IPS-11a (cell line): ENCODE results near the gene C1orf226.

ENCODE experiments used
- H3K4me3 ChIP-seq: one replicate; pipeline ENCODE4 v1.5.1; 2013; ENCODE audit warnings: low read depth, low read length, control low read depth

The C1orf226 gene

DNA sequence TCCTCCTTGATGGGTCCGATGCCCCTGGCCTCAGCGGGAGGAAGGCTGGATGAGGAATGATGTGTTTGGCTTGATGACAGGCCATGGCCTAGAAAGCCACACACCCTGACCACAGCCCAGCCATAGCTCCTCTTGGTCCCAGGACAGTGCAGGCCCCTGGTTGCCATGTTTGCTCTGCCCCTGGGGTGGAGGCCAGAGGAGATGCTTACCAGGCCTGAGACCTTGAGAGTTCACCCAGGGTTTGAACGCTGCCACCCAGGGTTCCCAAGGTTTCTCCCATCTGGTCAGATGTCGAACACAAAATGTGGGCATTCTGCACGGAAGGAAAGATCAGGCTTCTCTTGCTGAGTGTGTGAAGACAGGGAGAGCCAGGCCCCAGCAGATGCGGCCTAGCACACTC is 2.6 kb downstream of the C1orf226 start:
- H3K4me3 ChIP-seq: no peak overlapping the region

DNA sequence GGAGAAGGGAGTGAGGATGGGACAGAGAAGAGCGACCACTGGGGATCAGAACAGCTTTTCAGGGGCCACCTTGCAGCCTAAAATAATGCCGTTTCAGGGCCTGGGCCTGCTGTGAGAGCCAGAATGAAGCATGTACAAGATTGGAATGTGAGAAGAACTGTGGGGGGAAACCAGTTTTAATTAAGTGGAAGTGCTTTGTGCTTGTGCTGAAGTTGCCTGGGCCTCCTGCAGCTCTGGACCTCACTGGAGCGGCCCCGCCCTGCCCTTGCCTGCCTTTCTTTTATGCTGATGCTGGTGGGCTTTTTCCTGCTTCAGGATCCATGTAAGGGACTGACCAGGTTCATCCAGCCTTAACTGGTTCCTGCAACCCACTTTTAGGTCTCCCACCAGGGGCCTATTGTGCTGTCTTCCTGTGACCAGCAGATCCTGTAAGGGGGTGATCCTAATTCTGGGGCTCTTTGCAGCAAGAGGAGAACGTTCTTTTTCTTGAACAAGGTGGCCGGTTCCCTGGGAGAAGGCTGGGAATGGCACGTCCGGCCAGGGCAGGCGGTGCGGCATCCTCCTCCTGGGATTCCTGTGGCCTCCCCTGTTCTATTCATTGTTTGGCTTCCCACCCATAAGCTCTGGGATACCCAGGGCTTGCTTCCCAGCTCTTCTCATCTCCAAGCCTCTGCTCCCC is 3.2 kb downstream of the C1orf226 start:
- H3K4me3 ChIP-seq: no peak overlapping the region

- H3K4me3 ChIP-seq: no peak overlapping the region
Observed at GRCh38 chr1:162385280-162385623, 3.7 kb downstream of the C1orf226 start.

- H3K4me3 ChIP-seq: no peak overlapping the region
Observed at GRCh38 chr1:162385702-162386101, 4.2 kb downstream of the C1orf226 start.

DNA sequence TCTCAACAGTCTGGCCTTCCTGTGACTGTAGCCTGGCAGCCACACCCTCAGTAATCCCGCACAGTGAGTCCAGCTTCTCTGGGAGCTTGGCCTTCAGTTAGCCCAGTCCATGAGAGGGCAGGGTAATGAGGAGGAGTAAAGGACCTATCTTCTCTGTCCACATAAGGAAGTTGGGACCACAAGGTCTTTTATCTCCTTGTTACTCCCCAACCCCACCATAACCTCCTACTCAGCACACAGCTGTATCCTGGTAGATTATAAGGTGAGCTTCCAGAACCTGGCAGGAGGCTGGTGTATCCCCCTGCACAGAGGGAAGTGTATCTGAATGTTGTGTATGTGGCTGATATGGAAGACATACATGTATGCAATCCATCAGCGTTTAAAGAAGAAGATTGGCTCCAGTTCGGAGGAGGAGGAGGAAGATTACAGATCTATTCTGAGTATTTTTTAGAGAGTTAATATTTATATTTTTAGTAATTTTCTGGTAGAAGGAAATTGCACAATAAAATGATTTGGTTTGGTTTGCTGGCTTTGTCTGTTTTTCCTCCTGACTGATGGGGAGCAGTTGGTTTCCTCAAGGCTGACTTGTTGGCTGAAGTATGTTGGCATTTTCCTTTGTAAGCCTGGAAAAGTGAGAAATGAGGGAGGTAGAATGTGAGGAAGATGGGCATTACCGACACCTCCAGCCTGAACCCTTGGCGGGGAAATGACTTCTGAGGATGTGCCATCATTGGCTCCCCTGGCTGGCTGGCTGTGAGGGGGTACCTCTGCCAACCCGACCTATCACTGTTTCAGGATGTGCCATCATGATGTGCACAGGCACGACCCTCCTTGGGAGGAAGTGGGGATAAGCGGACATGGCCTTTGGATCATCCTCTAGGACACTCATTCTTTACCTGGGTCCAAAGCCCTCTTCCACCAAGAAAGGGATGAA is 5.0 kb downstream of the C1orf226 start:
- no peak overlapping the region for H3K4me3 ChIP-seq

DNA sequence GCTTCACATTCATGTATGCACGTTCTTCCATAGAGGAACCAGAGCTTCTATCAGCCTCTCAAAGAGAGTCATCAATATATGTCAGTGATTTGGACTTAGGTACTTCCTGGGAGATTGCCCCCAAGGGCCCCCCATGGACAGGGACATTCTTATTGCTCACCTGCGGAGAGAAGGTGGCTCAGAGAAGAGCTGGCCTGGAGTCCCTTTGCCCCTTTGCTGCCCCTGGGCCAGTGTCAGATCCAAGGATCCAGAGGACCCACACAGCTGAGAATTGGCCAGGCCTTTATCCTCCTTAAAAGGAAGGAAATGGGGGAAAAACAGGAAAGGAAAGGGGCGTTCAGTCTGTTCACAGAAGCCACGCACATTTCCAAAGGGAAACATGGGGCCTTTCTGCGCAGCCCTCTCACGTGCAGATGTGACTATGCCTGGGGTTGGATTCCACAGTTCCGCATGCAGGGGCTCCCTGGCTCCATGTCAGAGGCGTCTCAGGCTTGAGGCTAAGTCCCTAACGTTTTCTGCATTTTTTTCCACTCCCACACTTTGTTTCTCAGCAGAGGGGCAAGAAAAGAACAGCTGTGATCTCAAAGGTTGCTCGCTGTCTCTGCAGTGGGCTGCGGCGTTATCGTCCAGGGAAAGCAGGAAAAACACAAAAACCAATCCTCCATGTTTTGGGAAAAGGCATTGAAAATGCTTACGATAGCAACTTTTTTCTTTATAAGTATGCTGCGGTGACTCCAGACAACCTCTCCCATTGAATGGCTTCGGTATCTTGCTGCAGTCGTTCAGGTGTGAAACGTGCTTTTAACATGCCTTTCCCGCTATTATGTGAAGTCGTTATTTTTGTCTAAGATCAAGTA is 5.9 kb downstream of the C1orf226 start:
- no peak overlapping the region for H3K4me3 ChIP-seq

- H3K4me3 ChIP-seq: no peak overlapping the region
Observed at GRCh38 chr1:162388083-162388594, 6.6 kb downstream of the C1orf226 start.

DNA sequence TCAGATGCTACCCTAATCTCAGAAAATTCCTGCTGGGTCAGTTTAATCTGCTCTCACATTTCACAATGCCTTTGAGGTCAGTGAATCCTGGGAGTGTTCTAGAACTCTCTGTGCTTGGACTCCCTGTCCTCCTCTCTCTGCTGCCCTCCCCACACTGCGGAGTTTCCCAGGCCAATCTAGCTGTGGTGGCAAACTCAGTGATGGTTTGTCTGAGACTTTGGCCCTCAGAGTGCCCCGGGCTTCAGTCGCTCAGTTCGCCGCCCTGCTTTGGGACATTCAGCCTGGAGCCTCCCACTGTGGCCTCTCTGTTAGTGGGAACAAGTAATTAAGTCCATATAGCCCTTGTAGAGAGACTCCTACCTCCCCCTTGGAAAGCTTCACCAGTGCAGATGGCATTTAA is 7.1 kb downstream of the C1orf226 start:
- no peak overlapping the region for H3K4me3 ChIP-seq

GRCh38 chr1:162389021-162389818 is 7.7 kb downstream of the C1orf226 start:
- no peak overlapping the region for H3K4me3 ChIP-seq

- H3K4me3 ChIP-seq: no peak overlapping the region
Observed at GRCh38 chr1:162389971-162390370, 8.4 kb downstream of the C1orf226 start.

DNA sequence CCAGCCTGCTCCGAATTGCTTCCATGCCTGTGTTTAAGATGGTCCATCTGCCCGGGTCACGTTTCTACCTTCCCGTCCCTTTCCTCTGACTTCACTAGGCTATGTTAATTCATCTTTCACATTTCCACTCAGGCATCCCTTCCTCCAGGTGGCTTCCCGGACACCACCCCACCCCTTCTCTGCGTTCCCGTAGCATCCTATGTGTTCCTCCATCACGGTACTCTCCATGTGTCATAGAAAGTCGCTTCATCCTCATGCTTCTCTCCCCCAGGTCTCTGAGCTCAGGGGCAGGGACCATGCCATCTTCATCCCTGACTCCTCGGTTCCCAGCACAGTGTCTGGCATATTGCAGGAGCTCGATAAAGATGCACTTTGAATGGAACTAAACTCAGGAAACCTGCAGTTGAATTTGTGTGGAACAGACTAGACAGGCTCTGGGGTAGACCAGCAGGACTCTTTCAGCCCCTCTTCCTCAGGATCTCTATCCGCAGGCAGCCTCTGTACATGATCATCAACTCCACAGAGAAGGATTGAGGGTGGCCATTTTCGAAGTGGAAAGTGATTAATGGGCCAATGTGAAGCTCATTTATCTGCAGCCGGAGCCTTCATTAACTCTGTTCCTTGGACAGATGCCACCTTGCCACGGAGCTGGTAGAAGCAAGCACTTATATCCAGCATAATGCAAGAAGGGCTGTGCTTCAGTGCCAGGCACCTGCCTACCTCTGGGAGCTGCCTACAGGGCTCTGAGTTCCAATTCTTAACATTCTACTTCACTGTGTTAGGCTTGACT is 9.1 kb downstream of the C1orf226 start:
- no peak overlapping the region for H3K4me3 ChIP-seq

GRCh38 chr1:162391790-162392563 is 10.4 kb downstream of the C1orf226 start:
- no peak overlapping the region for H3K4me3 ChIP-seq

- no peak overlapping the region for H3K4me3 ChIP-seq
Observed at GRCh38 chr1:162396201-162396906, 14.8 kb downstream of the C1orf226 start.

GRCh38 chr1:162397039-162397448 is 15.5 kb downstream of the C1orf226 start:
- no peak overlapping the region for H3K4me3 ChIP-seq

- H3K4me3 ChIP-seq: no peak overlapping the region
Observed at GRCh38 chr1:162397943-162398560, 16.5 kb downstream of the C1orf226 start.

GRCh38 chr1:162398999-162399580 is 17.6 kb downstream of the C1orf226 start:
- no peak overlapping the region for H3K4me3 ChIP-seq

DNA sequence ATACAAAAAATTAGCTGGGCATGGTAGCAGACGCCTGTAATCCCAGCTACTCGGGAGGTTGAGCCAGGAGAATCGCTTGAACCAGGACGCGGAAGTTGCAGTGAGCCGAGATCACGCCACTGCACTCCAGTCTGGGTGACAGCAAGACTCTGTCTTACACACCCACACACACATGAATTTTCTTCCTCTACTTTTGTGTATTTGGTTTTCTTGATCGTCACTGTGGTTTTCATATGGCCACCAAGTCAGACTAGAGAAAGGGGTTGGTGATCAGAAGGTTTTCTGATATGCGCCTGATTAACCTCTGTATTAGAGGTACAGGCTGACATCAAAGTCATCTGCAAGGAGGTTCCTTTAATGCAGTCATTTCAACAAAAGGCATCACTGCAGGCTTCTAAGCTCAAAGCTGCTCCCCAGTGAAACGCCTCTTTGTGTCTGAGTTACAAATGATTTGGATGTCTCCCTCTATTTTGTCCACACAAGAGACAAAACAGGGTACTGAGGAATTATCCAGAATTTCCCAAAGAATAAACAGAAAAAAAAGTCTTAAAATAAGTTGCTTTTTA is 19.3 kb downstream of the C1orf226 start:
- no peak overlapping the region for H3K4me3 ChIP-seq
